Measurements from ENCODE around the gene KSR2.
A peak's percentile ranks its signal among the peaks of the same experiment; 100 is the strongest.
"Not testable (repeated sequence)": the region's sequence is repeated elsewhere in the genome, so short reads cannot be mapped to it uniquely, and the experiment has no call there.

The KSR2 gene

GRCh38 chr12:117679776-117680175, 289.0 kb downstream of the KSR2 start:
- no peak for DNase-seq

GRCh38 chr12:117674763-117675162, 294.0 kb downstream of the KSR2 start:
- no peak for DNase-seq

- DNase-seq, result no peak
Observed at GRCh38 chr12:117674313-117674712, 294.5 kb downstream of the KSR2 start.

- DNase-seq, result peak; percentile 12
Observed at GRCh38 chr12:117671734-117672133, 297.1 kb downstream of the KSR2 start.

GRCh38 chr12:117664169-117664568, 304.6 kb downstream of the KSR2 start:
- DNase-seq, result no peak

- DNase-seq, result no peak
Observed at GRCh38 chr12:117662620-117663395, 306.0 kb downstream of the KSR2 start.

GRCh38 chr12:117662220-117662619, 306.6 kb downstream of the KSR2 start:
- no peak for DNase-seq

- no peak for DNase-seq
Observed at GRCh38 chr12:117661471-117661870, 307.3 kb downstream of the KSR2 start.

- DNase-seq, result no peak
Observed at GRCh38 chr12:117660896-117661295, 307.9 kb downstream of the KSR2 start.

GRCh38 chr12:117658226-117658625, 310.6 kb downstream of the KSR2 start:
- no peak for DNase-seq

- DNase-seq, result no peak
Observed at GRCh38 chr12:117649796-117650195, 319.0 kb downstream of the KSR2 start.

- no peak for DNase-seq
Observed at GRCh38 chr12:117646520-117646919, 322.3 kb downstream of the KSR2 start.

- no peak for DNase-seq
Observed at GRCh38 chr12:117645473-117645872, 323.3 kb downstream of the KSR2 start.

GRCh38 chr12:117643971-117644370, 324.8 kb downstream of the KSR2 start:
- DNase-seq, result no peak

- no peak for DNase-seq
Observed at GRCh38 chr12:117641885-117642284, 326.9 kb downstream of the KSR2 start.

- DNase-seq, result no peak
Observed at GRCh38 chr12:117640511-117640910, 328.3 kb downstream of the KSR2 start.

GRCh38 chr12:117629454-117629853, 339.3 kb downstream of the KSR2 start:
- no peak for DNase-seq

GRCh38 chr12:117628711-117629110, 340.1 kb downstream of the KSR2 start:
- not testable (repeated sequence) for DNase-seq

GRCh38 chr12:117622741-117623140, 346.0 kb downstream of the KSR2 start:
- no peak for DNase-seq

- no peak for DNase-seq
Observed at GRCh38 chr12:117622087-117622486, 346.7 kb downstream of the KSR2 start.

GRCh38 chr12:117607778-117608177, 361.0 kb downstream of the KSR2 start:
- no peak for DNase-seq

GRCh38 chr12:117606945-117607344, 361.8 kb downstream of the KSR2 start:
- DNase-seq, result no peak

GRCh38 chr12:117606024-117606423, 362.8 kb downstream of the KSR2 start:
- no peak for DNase-seq

GRCh38 chr12:117603316-117604113, 365.3 kb downstream of the KSR2 start:
- DNase-seq, result no peak
